ENCODE measurements around the gene FBXL7. TPM values are rescaled to one million over a fixed set of nuclear protein-coding genes. Genes with fewer than 3 reads are reported as not detected.

FBXL7 gene
- total and polyA plus RNA-seq, 2 donors (not counting 1 experiment from before 2014, with no cell fraction given): 6.4 to 12.9 TPM

DNA sequence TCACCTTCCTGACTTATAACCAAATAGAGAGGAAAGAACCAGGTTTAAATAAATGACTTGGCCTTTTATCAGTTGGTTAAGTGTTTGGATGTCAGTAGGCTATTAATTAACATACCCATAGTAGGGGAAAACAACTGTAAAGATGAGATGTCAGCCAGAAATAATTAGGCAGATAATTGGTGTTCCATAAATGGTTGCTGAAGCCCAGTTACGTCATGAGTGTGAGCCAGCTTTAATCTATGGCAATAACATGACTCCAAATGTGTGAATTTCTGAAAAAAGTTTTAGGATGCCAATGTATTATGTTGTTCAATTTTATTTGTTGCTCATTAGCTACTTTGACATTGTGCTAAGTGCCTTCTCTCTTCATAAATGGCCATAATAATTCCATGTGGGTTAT lies 180.5 kb downstream of the FBXL7 start:
- Histone ChIP-seq H4K20me1 (ENCODE audit: control insufficient read depth, extremely low read depth, insufficient read depth, low read length) (no peaks in the 10 kb centered on the region), H3K4me1 (ENCODE audit: control insufficient read depth, extremely low read depth, insufficient read depth, low read length) (no peaks in the 10 kb centered on the region), H3K36me3 (ENCODE audit: control insufficient read depth, insufficient read depth, low read length) (no peaks in the 10 kb centered on the region), H3K9ac (ENCODE audit: insufficient read depth, low read length) (no peak overlapping the region), H2AFZ (ENCODE audit: low read length) (no peak overlapping the region), H3K4me3 (replicated peaks in 1 of 4; ENCODE audit: control extremely low read depth in 1 of 4, insufficient read depth in 1 of 4, low read depth in 3 of 4, low read length in 4 of 4) (no peak overlapping the region), H3K27ac (ENCODE audit: insufficient read depth, low read length) (no peak overlapping the region), H3K9me3 (ENCODE audit: control insufficient read depth, insufficient read depth, low read depth, low read length) (no peaks in the 10 kb centered on the region), H3K27me3 (ENCODE audit: control insufficient read depth, insufficient read depth, low read length) (no peaks in the 10 kb centered on the region), H3K79me2 (ENCODE audit: control insufficient read depth, insufficient read depth, low read length) (no peaks in the 10 kb centered on the region), H3K4me2 (ENCODE audit: extremely low read depth, insufficient read depth, low read length) (no peak overlapping the region)
- DNase-seq (ENCODE audit: low read depth in 2 of 2): no peak
- no peak for TF ChIP-seq EZH2 (IDR thresholded peaks at IDR 0.05; ENCODE audit: low read length, missing control alignments)
- TF ChIP-seq, protein P1, sequence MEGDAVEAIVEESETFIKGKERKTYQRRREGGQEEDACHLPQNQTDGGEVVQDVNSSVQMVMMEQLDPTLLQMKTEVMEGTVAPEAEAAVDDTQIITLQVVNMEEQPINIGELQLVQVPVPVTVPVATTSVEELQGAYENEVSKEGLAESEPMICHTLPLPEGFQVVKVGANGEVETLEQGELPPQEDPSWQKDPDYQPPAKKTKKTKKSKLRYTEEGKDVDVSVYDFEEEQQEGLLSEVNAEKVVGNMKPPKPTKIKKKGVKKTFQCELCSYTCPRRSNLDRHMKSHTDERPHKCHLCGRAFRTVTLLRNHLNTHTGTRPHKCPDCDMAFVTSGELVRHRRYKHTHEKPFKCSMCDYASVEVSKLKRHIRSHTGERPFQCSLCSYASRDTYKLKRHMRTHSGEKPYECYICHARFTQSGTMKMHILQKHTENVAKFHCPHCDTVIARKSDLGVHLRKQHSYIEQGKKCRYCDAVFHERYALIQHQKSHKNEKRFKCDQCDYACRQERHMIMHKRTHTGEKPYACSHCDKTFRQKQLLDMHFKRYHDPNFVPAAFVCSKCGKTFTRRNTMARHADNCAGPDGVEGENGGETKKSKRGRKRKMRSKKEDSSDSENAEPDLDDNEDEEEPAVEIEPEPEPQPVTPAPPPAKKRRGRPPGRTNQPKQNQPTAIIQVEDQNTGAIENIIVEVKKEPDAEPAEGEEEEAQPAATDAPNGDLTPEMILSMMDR (conservative IDR thresholded peaks at IDR 0.05 in 1 of 2, IDR thresholded peaks at IDR 0.05 in 1 of 2; ENCODE audit: low read depth in 1 of 2, low read length in 2 of 2): no peak

DNA sequence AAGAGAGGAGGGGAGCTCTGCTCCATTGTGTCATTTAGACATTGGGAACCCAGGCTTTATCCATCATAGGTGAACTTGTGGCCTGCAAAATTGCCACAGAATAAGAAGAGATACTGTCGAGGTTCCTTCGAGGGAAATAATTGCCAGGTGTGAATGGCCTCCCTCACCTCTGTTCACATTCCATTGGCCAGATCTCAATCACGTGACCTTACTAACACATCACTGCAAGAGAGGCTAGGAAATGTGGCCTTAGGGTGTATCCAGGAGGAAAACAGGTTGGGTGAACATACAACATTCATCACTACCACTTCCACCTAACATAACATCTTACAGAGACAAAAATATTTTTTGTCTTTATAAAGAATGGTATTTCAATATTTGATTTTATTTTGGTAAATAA lies 182.1 kb downstream of the FBXL7 start:
- H3K79me2 ChIP-seq (ENCODE audit: control insufficient read depth, insufficient read depth, low read length): no peaks in the 10 kb centered on the region
- no peaks in the 10 kb centered on the region for H3K4me1 ChIP-seq (ENCODE audit: control insufficient read depth, extremely low read depth, insufficient read depth, low read length)
- H3K27ac ChIP-seq (ENCODE audit: insufficient read depth, low read length): no peak overlapping the region
- no peaks in the 10 kb centered on the region for H4K20me1 ChIP-seq (ENCODE audit: control insufficient read depth, extremely low read depth, insufficient read depth, low read length)
- no peak for TF ChIP-seq EZH2 (IDR thresholded peaks at IDR 0.05; ENCODE audit: low read length, missing control alignments)
- TF ChIP-seq, protein P1 (conservative IDR thresholded peaks at IDR 0.05 in 1 of 2, IDR thresholded peaks at IDR 0.05 in 1 of 2; ENCODE audit: low read depth in 1 of 2, low read length in 2 of 2): no peak
- no peak overlapping the region for H3K9ac ChIP-seq (ENCODE audit: insufficient read depth, low read length)
- no peak overlapping the region for H3K4me2 ChIP-seq (ENCODE audit: extremely low read depth, insufficient read depth, low read length)
- DNase-seq (ENCODE audit: low read depth in 2 of 2): no peak
- H3K36me3 ChIP-seq (ENCODE audit: control insufficient read depth, insufficient read depth, low read length): no peaks in the 10 kb centered on the region
- no peaks in the 10 kb centered on the region for H3K27me3 ChIP-seq (ENCODE audit: control insufficient read depth, insufficient read depth, low read length)
- H3K9me3 ChIP-seq (ENCODE audit: control insufficient read depth, insufficient read depth, low read depth, low read length): no peaks in the 10 kb centered on the region
- H2AFZ ChIP-seq (ENCODE audit: low read length): no peak overlapping the region
- H3K4me3 ChIP-seq (replicated peaks in 1 of 4; ENCODE audit: control extremely low read depth in 1 of 4, insufficient read depth in 1 of 4, low read depth in 3 of 4, low read length in 4 of 4): no peak overlapping the region

DNA sequence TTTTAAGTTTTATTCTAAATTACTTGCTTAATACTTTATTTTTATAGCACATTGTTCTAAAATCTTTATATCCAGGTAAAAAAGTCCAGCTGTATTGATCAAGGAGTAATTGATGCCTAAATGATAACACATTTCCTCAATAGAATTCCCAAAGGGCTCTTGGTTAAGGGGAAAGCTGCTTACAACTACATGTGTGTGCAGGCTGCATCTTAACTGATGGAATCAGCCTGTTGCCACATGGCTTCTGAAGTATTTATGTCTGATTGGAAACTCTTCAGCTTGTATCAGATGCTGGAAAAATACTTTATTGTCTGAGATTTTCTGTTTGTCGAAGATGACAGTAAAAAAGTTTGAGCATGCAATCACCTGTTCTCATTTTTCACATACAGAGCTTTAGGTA lies 182.6 kb downstream of the FBXL7 start:
- H3K4me2 ChIP-seq (ENCODE audit: extremely low read depth, insufficient read depth, low read length): no peak overlapping the region
- H3K9ac ChIP-seq (ENCODE audit: insufficient read depth, low read length): no peak overlapping the region
- H3K9me3 ChIP-seq (ENCODE audit: control insufficient read depth, insufficient read depth, low read depth, low read length): no peaks in the 10 kb centered on the region
- no peak overlapping the region for H2AFZ ChIP-seq (ENCODE audit: low read length)
- DNase-seq (ENCODE audit: low read depth in 2 of 2): peak in 1 of 2 donors; percentile 19
- H3K4me1 ChIP-seq (ENCODE audit: control insufficient read depth, extremely low read depth, insufficient read depth, low read length): no peaks in the 10 kb centered on the region
- no peaks in the 10 kb centered on the region for H3K79me2 ChIP-seq (ENCODE audit: control insufficient read depth, insufficient read depth, low read length)
- no peak overlapping the region for H3K27ac ChIP-seq (ENCODE audit: insufficient read depth, low read length)
- TF ChIP-seq, protein P1 (conservative IDR thresholded peaks at IDR 0.05 in 1 of 2, IDR thresholded peaks at IDR 0.05 in 1 of 2; ENCODE audit: low read depth in 1 of 2, low read length in 2 of 2): no peak
- TF ChIP-seq EZH2 (IDR thresholded peaks at IDR 0.05; ENCODE audit: low read length, missing control alignments): no peak
- no peak overlapping the region for H3K4me3 ChIP-seq (replicated peaks in 1 of 4; ENCODE audit: control extremely low read depth in 1 of 4, insufficient read depth in 1 of 4, low read depth in 3 of 4, low read length in 4 of 4)
- no peaks in the 10 kb centered on the region for H3K36me3 ChIP-seq (ENCODE audit: control insufficient read depth, insufficient read depth, low read length)
- H4K20me1 ChIP-seq (ENCODE audit: control insufficient read depth, extremely low read depth, insufficient read depth, low read length): no peaks in the 10 kb centered on the region
- no peaks in the 10 kb centered on the region for H3K27me3 ChIP-seq (ENCODE audit: control insufficient read depth, insufficient read depth, low read length)

Measured in fibroblast of lung (primary cell).